Chondrocyte (in vitro differentiated cells): ENCODE data around the gene MAPK8. TPM values are rescaled to one million over a fixed set of nuclear protein-coding genes. Genes with fewer than 3 reads are reported as not detected.

Experiments
- DNase-seq: peaks from one replicate; pipeline ENCODE4 v3.0.0; 2021; ENCODE audit warnings: mixed read lengths, low spot score
- H3K27ac Mint-ChIP-seq: one replicate; pipeline ENCODE4 v1.8.0; 2021; ENCODE audit warnings: mild to moderate bottlenecking, moderate library complexity, mixed read lengths; ENCODE audit not compliant: unreplicated experiment
- H3K27me3 Mint-ChIP-seq: 2 replicates; pipeline ENCODE4 v1.8.0; 2021; ENCODE audit warnings: low read depth, mixed read lengths
- H3K36me3 Mint-ChIP-seq: 2 replicates; pipeline ENCODE4 v1.8.0; 2021; ENCODE audit warnings: low read depth, mixed read lengths
- H3K4me1 Mint-ChIP-seq: 2 replicates; pipeline ENCODE4 v1.8.0; 2021; ENCODE audit warnings: low read depth, mild to moderate bottlenecking, mixed read lengths
- H3K4me3 Mint-ChIP-seq: one replicate; pipeline ENCODE4 v1.8.0; 2021; ENCODE audit warnings: mild to moderate bottlenecking, moderate library complexity, mixed read lengths; ENCODE audit not compliant: unreplicated experiment
- H3K9me3 Mint-ChIP-seq: 2 replicates; pipeline ENCODE4 v1.8.0; 2021; ENCODE audit warnings: low read depth, mixed read lengths
- CTCF ChIP-seq: fragments of 200-600 bp; sonication (generic); IDR thresholded peaks from 2 replicates; pipeline ENCODE4 v1.5.0; 2021; ENCODE audit warnings: antibody characterized with exemption, mild to moderate bottlenecking, moderate library complexity
- total RNA-seq: library from RNA; stranded (reverse); gene quantifications from 3 replicates; pipeline ENCODE4 v1.2.1, GENCODE V29; 2021

MAPK8 gene
- total RNA-seq, 1 donor from 2014 or later = 43.4 TPM

GRCh38 chr10:48445932-48446331 is 139.5 kb downstream of the MAPK8 start:
- no peaks in the 10 kb centered on the region for H3K36me3 Mint-ChIP-seq
- peak; percentile 63 for DNase-seq
- no peak for TF ChIP-seq CTCF
- no peak overlapping the region for H3K4me3 Mint-ChIP-seq
- no peaks in the 10 kb centered on the region for H3K9me3 Mint-ChIP-seq
- H3K27ac Mint-ChIP-seq = no peak overlapping the region
- no peaks in the 10 kb centered on the region for H3K27me3 Mint-ChIP-seq
- H3K4me1 Mint-ChIP-seq = peaks cover 12% of the 10 kb centered on the region

- no peak overlapping the region for H3K27ac Mint-ChIP-seq
- H3K36me3 Mint-ChIP-seq = no peaks in the 10 kb centered on the region
- no peaks in the 10 kb centered on the region for H3K27me3 Mint-ChIP-seq
- H3K4me3 Mint-ChIP-seq = no peak overlapping the region
- TF ChIP-seq CTCF = no peak
- peaks cover 12% of the 10 kb centered on the region for H3K4me1 Mint-ChIP-seq
- no peaks in the 10 kb centered on the region for H3K9me3 Mint-ChIP-seq
- no peak for DNase-seq
These were observed 140.3 kb downstream of the MAPK8 start for GRCh38 chr10:48446785-48447184.

GRCh38 chr10:48447356-48448215 is 141.1 kb downstream of the MAPK8 start:
- H3K36me3 Mint-ChIP-seq = no peaks in the 10 kb centered on the region
- no peaks in the 10 kb centered on the region for H3K27me3 Mint-ChIP-seq
- peaks cover 12% of the 10 kb centered on the region for H3K4me1 Mint-ChIP-seq
- TF ChIP-seq CTCF = no peak
- no peaks in the 10 kb centered on the region for H3K9me3 Mint-ChIP-seq
- peak; percentile 49 for DNase-seq
- no peak overlapping the region for H3K27ac Mint-ChIP-seq
- no peak overlapping the region for H3K4me3 Mint-ChIP-seq

- no peak overlapping the region for H3K4me3 Mint-ChIP-seq
- DNase-seq = no peak
- H3K27me3 Mint-ChIP-seq = no peaks in the 10 kb centered on the region
- peaks cover 10% of the 10 kb centered on the region for H3K4me1 Mint-ChIP-seq
- no peaks in the 10 kb centered on the region for H3K36me3 Mint-ChIP-seq
- no peak overlapping the region for H3K27ac Mint-ChIP-seq
- no peak for TF ChIP-seq CTCF
- no peaks in the 10 kb centered on the region for H3K9me3 Mint-ChIP-seq
These were observed 142.3 kb downstream of the MAPK8 start for GRCh38 chr10:48448796-48449195.

- H3K27me3 Mint-ChIP-seq = no peaks in the 10 kb centered on the region
- no peak overlapping the region for H3K27ac Mint-ChIP-seq
- no peaks in the 10 kb centered on the region for H3K36me3 Mint-ChIP-seq
- H3K9me3 Mint-ChIP-seq = no peaks in the 10 kb centered on the region
- peak; percentile 89 for DNase-seq
- no peak overlapping the region for H3K4me3 Mint-ChIP-seq
- H3K4me1 Mint-ChIP-seq = peaks cover under 1% of the 10 kb centered on the region
- no peak for TF ChIP-seq CTCF
These were observed 143.2 kb downstream of the MAPK8 start for GRCh38 chr10:48449501-48450232.
